GM23248 (cell line): ENCODE results near the gene HNRNPM.

ENCODE experiments used
- EZH2 ChIP-seq: fragments of 200-600 bp; sonication (generic); IDR thresholded peaks from 2 replicates; pipeline ENCODE4 v1.6.1; 2018; ENCODE audit warnings: antibody characterized with exemption, mild to moderate bottlenecking; ENCODE audit not compliant: insufficient read depth, poor library complexity, severe bottlenecking
- EZH2phosphoT487 ChIP-seq: fragments of 200-600 bp; sonication (generic); IDR thresholded peaks from 2 replicates; pipeline ENCODE4 v1.6.1; 2018; ENCODE audit warnings: antibody characterized with exemption, moderate library complexity, mild to moderate bottlenecking, low read depth; ENCODE audit not compliant: insufficient read depth

- TF ChIP-seq EZH2phosphoT487 (no peak), EZH2 (no peak)
These were observed 14.9 kb upstream of the HNRNPM start for GRCh38 chr19:8429826-8430225.
